ENCODE measurements around the gene PTCD1. TPM values are rescaled to one million over a fixed set of nuclear protein-coding genes. Genes with fewer than 3 reads are reported as not detected.

PTCD1 gene
- total RNA-seq, 1 donor from 2014 or later: 6.1 TPM

- H3K4me1 ChIP-seq: peaks cover 51% of the 10 kb centered on the region
- H3K27me3 ChIP-seq: no peaks in the 10 kb centered on the region
- intact Hi-C loops (cut with DNase I): no loop called here
- H3K4me3 ChIP-seq: peak overlapping the region; percentile 83 to 85
- H3K36me3 ChIP-seq: peaks cover 0 to 15% of the 10 kb centered on the region in 2 donors
- no peak for TF ChIP-seq CTCF (IDR thresholded peaks at IDR 0.05)
- no peak for TF ChIP-seq POLR2AphosphoS5 (IDR thresholded peaks at IDR 0.05; ENCODE audit: insufficient read depth in 1 of 2, low read depth in 1 of 2)
- no peak for TF ChIP-seq POLR2A (IDR thresholded peaks at IDR 0.05)
- DNase-seq (ENCODE audit: extremely low spot score in 2 of 2): no peak
- H3K27ac ChIP-seq: peak overlapping the region; percentile 73
- no peaks in the 10 kb centered on the region for H3K9me3 ChIP-seq
These were observed 26.8 kb upstream of the PTCD1 start for GRCh38 chr7:99465421-99465768.

GRCh38 chr7:99461221-99461620 is 22.6 kb upstream of the PTCD1 start:
- no peak for DNase-seq (ENCODE audit: extremely low spot score in 2 of 2)
- Histone ChIP-seq H3K27me3 (no peaks in the 10 kb centered on the region), H3K4me1 (peaks cover 59% of the 10 kb centered on the region), H3K4me3 (no peak overlapping the region), H3K27ac (no peak overlapping the region), H3K36me3 (peaks cover 0 to 41% of the 10 kb centered on the region in 2 donors), H3K9me3 (no peaks in the 10 kb centered on the region)
- no peak for TF ChIP-seq POLR2AphosphoS5 (IDR thresholded peaks at IDR 0.05; ENCODE audit: insufficient read depth in 1 of 2, low read depth in 1 of 2)
- no peak for TF ChIP-seq CTCF (IDR thresholded peaks at IDR 0.05)
- TF ChIP-seq POLR2A (IDR thresholded peaks at IDR 0.05): no peak
- intact Hi-C loops (cut with DNase I): no loop called here

GRCh38 chr7:99460651-99461050 is 22.1 kb upstream of the PTCD1 start:
- H3K9me3 ChIP-seq: no peaks in the 10 kb centered on the region
- TF ChIP-seq POLR2AphosphoS5 (IDR thresholded peaks at IDR 0.05; ENCODE audit: insufficient read depth in 1 of 2, low read depth in 1 of 2): no peak
- no peak for TF ChIP-seq CTCF (IDR thresholded peaks at IDR 0.05)
- TF ChIP-seq POLR2A (IDR thresholded peaks at IDR 0.05): no peak
- H3K27ac ChIP-seq: no peak overlapping the region
- H3K36me3 ChIP-seq: peaks cover 0 to 46% of the 10 kb centered on the region in 2 donors
- intact Hi-C loops (cut with DNase I): no loop called here
- H3K4me1 ChIP-seq: peaks cover 59% of the 10 kb centered on the region
- no peak for DNase-seq (ENCODE audit: extremely low spot score in 2 of 2)
- H3K4me3 ChIP-seq: no peak overlapping the region
- H3K27me3 ChIP-seq: no peaks in the 10 kb centered on the region

- intact Hi-C loops (cut with DNase I): no loop called here
- Histone ChIP-seq H3K4me3 (no peak overlapping the region), H3K27me3 (no peaks in the 10 kb centered on the region), H3K27ac (no peak overlapping the region), H3K9me3 (no peaks in the 10 kb centered on the region), H3K36me3 (peaks cover 0 to 59% of the 10 kb centered on the region in 2 donors), H3K4me1 (peaks cover 44% of the 10 kb centered on the region)
- DNase-seq (ENCODE audit: extremely low spot score in 2 of 2): no peak
- TF ChIP-seq POLR2A (IDR thresholded peaks at IDR 0.05) (no peak), CTCF (IDR thresholded peaks at IDR 0.05) (no peak), POLR2AphosphoS5 (IDR thresholded peaks at IDR 0.05; ENCODE audit: insufficient read depth in 1 of 2, low read depth in 1 of 2) (no peak)
These were observed 20.5 kb upstream of the PTCD1 start for GRCh38 chr7:99459087-99459486.

GRCh38 chr7:99457650-99458493 is 19.3 kb upstream of the PTCD1 start:
- DNase-seq (ENCODE audit: extremely low spot score in 2 of 2): no peak
- Histone ChIP-seq H3K36me3 (peaks cover 2 to 52% of the 10 kb centered on the region in 2 donors), H3K4me3 (no peak overlapping the region), H3K9me3 (no peaks in the 10 kb centered on the region), H3K27me3 (no peaks in the 10 kb centered on the region), H3K27ac (no peak overlapping the region), H3K4me1 (peaks cover 38% of the 10 kb centered on the region)
- intact Hi-C loops (cut with DNase I): loop anchor here (1.0 kb wide), 1 partner anchor 27 kb away; no protein-coding TSS in a partner anchor
- TF ChIP-seq POLR2AphosphoS5 (IDR thresholded peaks at IDR 0.05; ENCODE audit: insufficient read depth in 1 of 2, low read depth in 1 of 2): no peak
- TF ChIP-seq POLR2A (IDR thresholded peaks at IDR 0.05): no peak
- TF ChIP-seq CTCF (IDR thresholded peaks at IDR 0.05): no peak

Measured in vagina (tissue), 2 donors.